ENCODE data around the gene SH3PXD2B. TPM values are rescaled to one million over a fixed set of nuclear protein-coding genes. Genes with fewer than 3 reads are reported as not detected.

Gene SH3PXD2B
- total RNA-seq, 1 donor from 2014 or later = 30.7 TPM

DNA sequence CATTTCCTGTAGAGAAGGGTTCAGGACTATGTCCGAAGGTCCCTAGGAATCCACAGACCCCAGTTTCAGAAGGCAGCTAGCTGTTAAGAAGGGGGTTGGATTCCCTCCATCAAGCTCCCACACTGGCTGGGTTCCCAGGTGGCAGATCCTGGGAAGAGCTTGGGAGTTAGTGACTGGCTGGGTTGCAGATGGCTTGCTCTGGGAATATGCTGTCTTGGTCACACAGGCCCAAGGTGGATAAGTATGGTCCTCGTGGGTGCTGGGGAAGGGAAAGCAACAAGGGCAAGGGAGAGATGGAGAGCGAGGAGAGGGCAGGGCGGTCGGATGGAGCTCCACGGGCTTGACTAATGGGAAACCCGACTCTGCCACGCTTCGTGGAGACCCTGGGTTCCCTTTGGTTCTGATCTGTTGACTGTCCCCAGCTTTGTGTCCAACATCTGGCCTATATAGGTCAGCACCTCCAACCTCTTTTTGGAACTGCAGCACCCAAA is 17.4 kb downstream of the SH3PXD2B start:
- no peak for DNase-seq

DNA sequence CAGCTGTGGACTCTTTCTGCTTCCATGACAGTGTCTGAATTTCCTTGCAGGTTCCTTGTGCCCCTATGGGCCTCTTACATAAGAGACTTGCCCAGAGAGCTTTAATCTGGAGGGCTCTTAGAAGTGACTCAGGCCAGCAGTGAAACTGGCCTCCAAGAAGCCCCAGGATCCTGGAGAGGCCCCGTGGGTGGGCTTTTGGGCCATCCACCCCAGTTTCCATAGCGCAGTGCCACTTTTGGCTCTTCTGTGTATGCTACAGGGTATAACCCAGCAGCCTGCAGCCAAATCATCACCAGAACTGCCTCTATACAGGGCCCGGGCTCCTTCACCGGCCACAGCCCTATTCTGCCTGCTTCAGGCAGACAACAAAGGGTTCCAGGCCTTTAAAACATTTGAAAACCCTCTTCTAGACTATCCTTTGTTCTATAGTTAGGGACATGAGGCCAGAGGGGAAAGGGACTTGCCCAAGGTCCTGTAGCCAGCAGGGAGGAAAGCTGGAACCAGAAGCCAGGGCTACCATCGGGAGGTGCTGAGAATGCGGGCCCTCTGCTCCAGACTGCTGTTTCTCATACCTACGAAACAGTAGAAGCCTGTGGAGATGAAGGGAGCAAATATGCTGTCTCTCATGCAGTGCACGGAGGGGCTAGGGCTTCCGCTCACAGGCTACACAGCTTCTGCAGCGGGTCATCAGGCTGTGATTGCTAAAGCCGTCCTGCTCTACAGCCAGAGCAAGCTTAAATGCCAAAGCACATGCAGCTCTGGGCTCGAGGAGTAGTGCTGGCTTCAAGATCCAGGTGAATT is 18.0 kb downstream of the SH3PXD2B start:
- DNase-seq = no peak

DNA sequence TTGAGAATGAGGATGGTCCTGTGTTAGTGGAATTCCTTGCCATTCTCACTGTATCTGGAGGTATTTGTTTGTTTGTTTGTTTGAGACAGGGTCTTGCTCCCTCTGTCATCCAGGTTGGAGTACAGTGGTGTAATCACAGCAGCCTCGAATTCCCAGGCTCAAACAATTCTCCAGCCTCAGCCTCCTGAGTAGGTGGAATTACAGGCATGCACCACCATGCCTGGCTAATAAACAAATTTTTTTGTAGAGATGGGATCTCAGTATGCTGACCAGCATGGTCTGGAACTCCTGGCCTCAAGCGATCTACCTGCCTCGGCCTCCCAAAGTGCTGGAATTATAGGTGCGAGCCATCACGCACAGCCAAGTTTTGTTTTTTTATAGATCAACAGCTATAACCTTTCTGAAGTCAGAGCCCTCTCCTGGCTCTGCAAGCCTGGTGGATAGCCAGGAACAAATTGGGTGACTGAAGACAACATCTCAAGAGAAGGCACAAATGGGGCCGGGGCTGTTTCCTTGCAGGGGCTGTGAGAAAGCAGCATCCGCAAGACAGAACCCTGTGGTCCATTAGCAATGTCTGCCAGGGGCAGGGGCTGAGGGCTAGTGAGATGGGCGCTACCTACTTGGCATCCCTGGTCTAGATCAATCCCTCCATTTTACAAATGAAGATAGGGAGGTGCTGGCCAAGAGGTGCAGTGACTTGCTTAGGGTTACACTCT is 18.8 kb downstream of the SH3PXD2B start:
- DNase-seq = no peak

DNA sequence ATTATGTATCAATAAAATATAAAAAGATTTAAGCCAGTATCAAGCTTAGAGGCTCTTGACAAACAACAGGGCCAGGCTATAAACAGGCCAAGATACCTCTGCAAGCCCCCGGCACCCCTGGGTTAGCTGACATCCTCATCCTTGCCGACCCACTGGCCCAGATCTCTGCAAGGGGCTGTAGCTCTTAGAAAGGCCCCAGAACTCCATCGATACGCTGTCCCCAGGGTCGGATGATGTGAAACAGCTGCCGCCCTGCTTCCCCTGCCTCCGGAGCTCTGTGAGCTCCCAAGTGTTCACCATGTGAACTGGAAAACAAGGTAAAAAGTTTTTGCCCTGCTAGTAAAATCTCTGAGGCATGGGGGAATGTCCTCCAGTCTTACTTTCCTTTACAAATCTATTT is 20.1 kb downstream of the SH3PXD2B start:
- DNase-seq = no peak

DNA sequence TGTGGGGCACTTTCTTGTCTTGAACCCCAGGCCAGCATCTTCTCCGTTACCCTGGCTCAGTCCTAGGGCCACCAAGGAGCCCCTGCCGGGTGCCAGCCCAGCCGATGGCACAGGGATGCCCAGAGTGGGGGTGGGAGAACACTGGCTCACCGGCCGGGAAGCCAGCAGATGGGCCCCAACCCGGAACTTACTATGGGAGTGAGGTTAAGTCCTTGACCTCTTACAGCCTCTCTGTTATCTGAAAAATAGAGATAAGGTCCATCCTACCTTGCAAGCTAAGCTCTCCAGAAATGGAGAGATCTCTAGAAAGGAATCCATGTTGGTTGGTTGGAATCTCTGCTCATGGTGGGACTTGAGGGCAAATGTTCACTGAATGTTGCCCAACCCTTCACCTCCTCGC is 20.8 kb downstream of the SH3PXD2B start:
- DNase-seq = no peak

DNA sequence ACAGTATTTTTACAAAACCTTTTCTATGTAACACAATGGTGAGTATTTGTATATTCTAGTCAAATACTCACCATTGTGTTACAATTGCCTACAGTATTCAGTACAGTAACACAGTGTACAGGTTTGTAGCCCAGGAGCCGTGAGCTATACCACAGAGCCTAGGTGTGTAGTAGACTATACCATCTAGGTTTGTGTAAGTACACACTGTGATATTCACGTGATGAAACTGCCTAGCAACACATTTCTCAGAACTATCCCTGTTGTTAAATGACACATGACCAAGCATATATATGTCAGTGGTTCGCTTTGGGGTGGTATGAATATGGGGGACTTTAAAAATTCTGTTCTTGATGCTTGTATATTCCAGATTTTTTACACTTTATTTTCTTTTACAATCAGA is 21.3 kb downstream of the SH3PXD2B start:
- no peak for DNase-seq

DNA sequence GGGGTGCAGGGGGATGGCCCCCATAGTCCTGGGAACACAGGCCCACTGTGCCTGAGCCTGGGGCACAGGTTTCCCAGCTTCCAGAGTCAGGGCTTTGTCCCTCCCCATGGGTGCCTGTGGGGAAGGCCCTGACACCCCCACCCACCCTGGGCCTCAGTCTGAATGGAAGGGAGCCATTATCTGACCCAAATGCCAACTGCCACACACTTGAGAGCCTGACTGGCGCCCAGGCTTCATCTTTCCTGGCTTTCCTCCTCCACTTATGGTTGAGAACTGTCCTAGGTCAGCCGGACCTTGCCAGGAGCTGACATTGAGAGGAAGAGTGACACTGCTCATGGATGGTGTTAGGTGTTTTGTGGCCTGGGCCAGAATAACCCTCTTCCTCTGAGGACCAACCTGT is 24.0 kb downstream of the SH3PXD2B start:
- no peak for DNase-seq

DNA sequence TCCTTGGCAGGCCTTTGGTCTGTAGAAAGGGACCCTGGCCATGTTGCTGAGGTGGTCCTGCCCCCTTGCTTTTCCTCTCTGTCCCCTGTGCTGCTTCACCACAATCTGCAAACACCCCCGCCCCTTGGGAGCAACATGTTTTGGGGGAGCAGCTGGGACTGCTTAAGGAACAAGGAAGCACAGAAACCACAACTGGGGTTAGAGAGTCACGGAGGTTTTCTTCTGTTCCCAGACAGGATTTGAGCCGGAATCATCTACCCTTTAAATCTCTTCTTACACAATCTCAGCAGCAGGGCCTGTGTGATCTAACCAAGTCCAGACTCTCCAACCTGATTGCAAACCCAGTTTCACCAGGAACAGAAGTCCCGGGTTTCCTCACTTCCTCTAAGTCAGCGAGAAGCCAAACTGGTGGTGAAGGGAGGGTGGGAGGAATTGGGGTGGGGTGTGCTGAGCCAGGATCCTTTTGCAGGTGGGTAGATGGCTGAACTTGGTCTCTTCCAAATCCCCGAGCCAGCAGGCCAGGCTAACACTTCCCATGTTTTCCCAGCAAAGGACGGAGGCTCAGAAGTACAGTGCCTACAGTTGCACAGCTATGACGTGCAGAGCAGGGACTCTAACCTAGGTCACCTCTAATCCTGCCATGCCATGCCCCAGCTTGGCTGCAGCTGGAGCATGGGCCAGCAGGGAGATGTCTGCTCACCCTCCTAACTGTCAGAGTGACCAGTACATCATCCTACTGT is 25.0 kb downstream of the SH3PXD2B start:
- DNase-seq = peak; percentile 38

DNA sequence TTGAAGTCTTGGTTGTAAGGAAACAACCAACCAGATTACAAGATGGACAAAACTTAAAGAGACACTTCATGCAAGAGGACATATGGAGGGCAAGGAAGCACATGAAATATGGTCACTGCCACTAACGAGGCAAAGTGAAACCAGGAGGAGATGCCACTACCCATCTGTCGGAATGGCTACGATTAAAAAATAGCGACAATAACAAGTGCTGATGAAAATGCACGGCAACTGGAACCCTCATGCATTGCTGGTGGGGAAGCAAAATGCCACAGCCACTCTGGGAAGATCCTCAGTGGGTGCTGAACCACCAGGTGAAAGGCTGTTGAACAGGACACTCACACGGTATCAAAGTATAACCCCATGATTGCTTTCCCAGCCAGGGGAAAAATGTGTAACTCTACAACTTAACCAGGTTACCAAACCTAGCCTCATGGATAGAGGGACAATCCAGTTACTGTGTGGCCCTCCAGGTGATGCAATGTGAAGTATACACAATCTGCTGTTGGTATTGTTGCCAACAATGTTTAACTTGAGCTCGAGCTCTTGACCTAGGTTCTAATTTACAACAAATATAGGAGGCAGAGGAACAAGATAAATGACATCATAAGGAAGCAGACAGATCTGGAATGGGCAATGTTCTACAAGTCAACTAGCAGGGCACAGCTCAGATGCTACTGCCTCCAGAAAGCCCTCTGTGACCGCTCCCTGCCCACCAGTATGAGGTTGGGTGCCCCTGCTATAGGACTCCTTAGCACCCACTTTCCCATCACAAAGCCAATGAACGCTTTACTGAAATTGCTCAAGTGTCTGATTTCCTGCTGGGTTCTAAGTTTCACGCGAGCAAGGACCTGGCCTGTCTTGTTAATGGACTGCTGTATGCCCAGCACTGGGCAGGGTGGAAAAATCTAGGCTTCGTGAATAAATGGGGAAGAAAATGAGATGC is 25.8 kb downstream of the SH3PXD2B start:
- no peak for DNase-seq

DNA sequence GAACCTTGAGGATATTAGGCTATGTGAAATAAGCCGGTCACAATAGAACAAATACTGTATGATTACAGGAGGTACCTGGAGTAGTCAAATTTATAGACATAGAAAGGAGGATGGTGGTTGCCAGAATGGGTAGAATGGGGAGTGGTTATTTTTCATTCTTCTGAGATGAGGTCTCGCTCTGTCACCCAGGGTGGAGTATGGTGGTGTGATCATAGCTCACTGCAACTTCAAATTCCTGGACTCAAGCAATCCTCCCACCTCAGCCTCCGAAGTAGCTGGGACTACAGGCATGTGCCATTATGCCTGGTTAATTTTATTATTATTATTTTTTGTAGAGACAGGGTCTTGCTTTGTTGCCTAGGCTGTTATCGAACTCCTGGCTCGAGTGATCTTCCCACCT is 27.1 kb downstream of the SH3PXD2B start:
- DNase-seq = no peak

DNA sequence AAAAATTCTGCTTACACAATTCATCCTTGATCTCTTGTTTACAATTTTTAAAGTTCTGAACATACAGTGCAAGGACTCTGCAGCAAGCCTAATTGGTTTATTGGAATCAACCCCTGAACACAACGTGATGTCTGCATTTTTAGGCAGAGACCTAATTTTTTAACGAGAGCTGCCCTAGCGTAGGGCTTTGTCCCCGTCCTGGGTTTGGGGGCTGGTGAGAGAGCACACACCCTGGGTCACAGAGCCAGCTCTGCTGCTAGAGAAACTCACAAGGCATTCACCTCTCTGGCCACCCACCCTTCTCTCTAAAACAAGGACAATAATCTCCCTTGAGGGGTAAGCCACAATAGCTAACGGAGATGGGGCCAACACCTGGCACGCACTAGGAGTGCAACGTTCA is 28.2 kb downstream of the SH3PXD2B start:
- DNase-seq = no peak

DNA sequence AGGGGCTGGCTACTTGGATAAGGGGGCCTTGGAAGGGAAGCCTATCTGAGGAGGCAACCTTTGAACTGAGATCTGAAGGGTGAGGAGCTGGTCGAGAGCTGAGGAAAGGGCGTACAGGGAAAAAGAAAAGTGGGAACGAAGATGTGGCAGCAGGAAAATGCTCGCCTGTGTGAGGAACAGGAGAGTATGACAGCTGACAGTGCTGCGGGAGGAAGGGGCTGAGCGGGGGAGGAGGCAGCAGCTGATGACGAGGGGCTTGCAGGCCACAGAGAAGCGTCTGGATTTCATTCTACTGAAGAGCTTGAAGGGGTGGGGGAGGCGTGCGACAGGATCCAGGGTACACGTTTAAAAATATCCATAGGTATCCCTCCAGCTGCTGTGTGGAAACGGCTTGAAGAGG is 28.9 kb downstream of the SH3PXD2B start:
- DNase-seq = no peak

DNA sequence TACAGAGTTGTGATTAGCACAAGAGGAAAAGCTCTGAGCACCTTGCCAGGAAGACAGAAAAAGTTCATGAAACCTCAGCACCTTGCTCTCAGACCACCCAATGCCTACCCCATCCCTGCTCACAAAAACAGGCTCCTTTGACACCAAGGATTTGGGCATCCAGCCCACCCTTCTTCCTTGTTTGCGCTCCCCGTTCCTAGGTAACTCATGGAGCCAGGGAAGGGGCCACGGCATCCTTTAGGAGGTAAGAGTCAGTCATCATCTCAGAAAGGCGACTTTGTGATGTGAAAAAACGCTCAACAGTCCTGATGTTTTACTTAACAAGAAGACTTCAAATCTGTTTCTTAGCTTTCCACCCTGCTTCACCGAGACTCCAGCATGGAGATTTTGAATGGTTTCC is 29.5 kb downstream of the SH3PXD2B start:
- no peak for DNase-seq

DNA sequence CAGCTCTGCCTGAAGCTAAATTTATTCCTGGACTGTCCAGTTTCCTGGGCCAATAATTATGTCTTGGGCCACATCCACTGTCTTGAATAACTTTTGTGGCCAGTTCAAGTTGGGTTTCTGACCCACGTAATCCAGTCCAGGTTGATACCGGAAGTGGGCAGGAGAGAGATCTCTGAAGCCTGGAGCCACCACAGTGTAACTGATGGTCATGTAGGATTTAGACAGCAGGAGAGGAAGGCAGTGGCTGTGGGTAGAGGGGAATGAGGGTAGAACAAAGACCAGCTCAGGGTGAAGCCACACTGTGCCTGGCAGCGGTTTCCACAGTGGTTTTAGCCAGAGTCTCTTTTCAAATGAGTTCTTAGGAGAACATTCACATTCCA is 30.2 kb downstream of the SH3PXD2B start:
- DNase-seq = no peak

DNA sequence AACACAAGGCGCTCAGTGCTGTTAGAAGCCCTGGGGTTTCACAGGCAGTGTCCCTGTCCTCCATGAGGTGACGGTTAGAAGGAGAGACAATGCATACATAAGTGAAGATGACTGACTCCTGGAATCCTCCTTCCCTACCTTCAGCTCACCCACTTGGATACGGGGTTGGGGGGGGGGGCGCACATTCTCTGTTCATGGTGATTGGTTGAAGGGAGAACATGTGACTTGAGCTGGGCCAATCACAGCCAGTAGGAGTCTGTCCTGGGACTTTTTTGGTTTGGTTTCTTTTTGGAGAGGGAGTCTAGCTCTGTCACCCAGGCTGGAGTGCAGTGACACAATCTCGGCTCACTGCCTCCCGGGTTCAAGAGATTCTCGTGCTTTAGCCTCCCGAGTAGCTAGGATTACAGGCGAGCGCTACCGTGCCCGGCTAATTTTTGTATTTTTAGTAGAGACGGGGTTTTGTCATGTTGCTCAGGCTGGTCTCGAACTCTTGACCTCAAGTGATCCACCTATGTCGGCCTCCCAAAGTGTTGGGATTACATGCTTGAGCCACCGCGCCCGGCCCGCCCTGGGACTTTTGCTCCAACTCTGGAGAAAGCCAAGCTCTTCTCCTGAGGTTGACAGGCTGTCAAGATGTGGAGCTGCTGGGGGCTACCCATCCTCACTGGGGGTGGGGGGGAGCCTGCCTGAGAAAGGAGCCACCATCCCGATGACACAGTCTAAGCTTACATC is 30.8 kb downstream of the SH3PXD2B start:
- DNase-seq = no peak

DNA sequence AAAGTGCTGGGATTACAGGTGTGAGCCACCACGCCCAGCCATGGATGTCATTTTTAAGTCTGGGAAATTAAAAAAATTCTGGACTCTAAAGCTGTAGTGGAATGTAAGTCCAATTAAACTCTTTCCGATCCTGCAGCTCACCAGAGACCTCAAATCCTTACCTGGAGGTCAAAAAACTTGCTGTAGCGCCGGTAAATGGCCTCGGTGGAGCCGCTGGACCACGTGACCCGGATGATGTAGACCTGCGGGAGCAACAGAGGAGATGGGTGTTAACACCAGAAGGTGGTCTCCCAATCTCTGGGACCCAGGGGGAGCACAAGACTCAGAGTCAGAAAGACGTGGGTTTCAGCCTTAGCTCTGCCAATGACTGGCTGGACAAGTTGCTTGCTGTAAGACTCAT is 32.1 kb downstream of the SH3PXD2B start:
- no peak for DNase-seq

DNA sequence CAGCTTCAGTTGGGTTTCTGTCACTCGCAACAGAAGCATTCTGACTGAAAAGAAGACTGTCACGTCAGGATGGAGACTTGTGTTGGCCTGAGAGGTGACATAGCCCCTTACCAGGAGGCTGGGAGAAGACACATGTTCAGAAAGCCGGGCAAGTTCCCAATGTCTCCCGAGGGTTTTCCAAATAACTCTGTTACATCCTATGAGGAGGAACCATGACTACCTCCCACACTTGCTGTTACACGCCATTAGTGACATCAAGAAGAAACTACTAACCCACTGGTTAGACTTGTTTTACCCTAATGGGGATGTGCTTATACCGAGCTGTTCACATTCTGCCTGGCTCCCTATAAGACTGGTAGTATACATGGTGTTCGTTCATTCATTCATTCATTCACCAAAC is 33.3 kb downstream of the SH3PXD2B start:
- peak; percentile 75 for DNase-seq

DNA sequence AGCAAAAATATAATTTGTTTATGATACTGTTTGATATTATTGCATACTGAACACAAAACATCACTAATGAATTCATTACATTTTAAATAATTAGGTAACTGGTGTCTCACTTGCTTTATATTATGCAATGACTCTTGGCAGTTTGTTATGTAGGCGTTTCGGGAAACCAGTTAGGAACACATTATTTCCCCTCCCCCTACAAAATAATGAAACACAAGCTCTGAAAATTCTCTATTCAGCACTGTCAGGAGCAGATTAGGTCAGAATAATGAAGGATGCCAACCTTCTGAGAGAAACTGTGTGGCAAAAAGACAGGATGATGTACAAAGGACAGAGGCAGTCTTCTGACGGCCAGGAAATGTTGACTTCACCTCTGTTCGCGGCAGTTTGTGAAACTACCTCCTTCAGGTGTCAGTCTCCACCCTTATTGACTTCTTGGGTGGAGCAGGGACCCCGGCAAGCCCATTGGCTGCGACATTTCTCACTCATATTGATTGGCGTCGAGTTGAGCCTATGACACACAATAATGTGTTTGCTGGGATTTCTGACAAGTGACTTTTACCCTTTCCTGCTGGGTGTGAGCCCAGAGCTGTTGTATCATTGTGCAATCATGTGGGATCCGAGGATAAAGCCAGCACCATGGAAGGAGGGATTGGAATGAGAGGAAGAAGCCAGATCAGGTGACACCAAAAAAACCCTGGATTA is 33.9 kb downstream of the SH3PXD2B start:
- peak; percentile 92 for DNase-seq

DNA sequence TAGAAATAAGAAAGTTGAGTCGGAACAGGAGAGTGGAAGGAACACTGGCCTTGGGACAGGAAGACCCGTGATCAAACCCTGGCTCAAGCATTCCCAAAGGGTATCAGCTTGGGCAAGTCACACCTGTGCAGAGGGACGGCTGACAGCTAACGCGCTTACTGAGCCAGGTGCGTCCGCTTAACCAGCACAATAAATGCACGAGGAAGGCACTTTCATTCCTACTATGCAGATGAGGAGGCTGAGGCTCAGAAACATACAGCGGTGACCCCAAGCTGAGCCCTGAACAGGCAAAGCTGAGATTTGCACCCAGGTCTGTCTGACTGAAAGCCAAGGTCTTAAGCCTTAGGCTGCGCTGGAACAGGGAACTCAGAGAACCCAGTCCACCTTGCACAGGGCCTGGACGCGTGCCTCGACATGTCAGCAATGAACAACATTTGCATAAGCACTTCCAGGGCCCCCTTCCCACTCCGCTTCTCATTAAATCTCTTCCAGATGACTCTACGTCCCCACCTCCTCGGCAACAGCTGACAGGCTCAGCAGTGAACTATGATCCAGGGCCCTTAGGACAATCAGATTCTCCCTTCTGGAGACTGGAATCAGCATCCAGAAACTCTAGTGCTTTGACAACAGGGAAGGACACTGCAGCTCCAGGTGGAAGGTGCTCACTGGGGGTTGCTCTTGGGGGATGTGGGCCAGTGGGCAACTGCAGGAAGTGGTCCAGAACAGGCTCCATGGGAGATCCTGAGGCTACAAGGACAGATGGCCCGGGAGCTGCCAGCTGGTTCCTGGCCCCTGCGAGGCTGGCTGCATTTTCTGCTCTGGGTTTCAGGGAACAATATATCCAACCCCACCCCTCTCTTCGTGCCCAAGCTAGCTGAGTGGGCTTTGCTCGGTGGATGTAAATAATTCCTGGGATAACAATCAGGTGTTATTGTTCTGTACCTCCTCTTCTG is 35.2 kb downstream of the SH3PXD2B start:
- peak; percentile 84 for DNase-seq
